GM23248 (cell line): ENCODE results near the gene IQCB1.

Experiments
- EZH2 ChIP-seq: fragments of 200-600 bp; sonication (generic); IDR thresholded peaks from 2 replicates; pipeline ENCODE4 v1.6.1; 2018; ENCODE audit warnings: antibody characterized with exemption, mild to moderate bottlenecking; ENCODE audit not compliant: insufficient read depth, poor library complexity, severe bottlenecking
- EZH2phosphoT487 ChIP-seq: fragments of 200-600 bp; sonication (generic); IDR thresholded peaks from 2 replicates; pipeline ENCODE4 v1.6.1; 2018; ENCODE audit warnings: antibody characterized with exemption, moderate library complexity, mild to moderate bottlenecking, low read depth; ENCODE audit not compliant: insufficient read depth

GRCh38 chr3:121817753-121818152, 17.1 kb downstream of the IQCB1 start:
- TF ChIP-seq EZH2phosphoT487 (no peak), EZH2 (no peak)
